ENCODE results near the gene UBN1.

The UBN1 gene

GRCh38 chr16:4860727-4861342 is 13.6 kb downstream of the UBN1 start:
- DNase-seq: no peak

GRCh38 chr16:4862639-4863038 is 15.4 kb downstream of the UBN1 start:
- DNase-seq: peak; percentile 11

GRCh38 chr16:4864728-4865127 is 17.4 kb downstream of the UBN1 start:
- no peak for DNase-seq

- no peak for DNase-seq
Measured at GRCh38 chr16:4865231-4865860, 18.1 kb downstream of the UBN1 start.

- no peak for DNase-seq
Measured at GRCh38 chr16:4866586-4866985, 19.3 kb downstream of the UBN1 start.

GRCh38 chr16:4868026-4868425 is 20.7 kb downstream of the UBN1 start:
- no peak for DNase-seq

GRCh38 chr16:4868535-4868934 is 21.3 kb downstream of the UBN1 start:
- DNase-seq: no peak

GRCh38 chr16:4869147-4869805 is 22.0 kb downstream of the UBN1 start:
- DNase-seq: no peak

GRCh38 chr16:4870138-4870671 is 22.9 kb downstream of the UBN1 start:
- DNase-seq: no peak

GRCh38 chr16:4871071-4871470 is 23.8 kb downstream of the UBN1 start:
- no peak for DNase-seq

- DNase-seq: no peak
Measured at GRCh38 chr16:4873091-4873490, 25.8 kb downstream of the UBN1 start.

- DNase-seq: no peak
Measured at GRCh38 chr16:4874666-4875065, 27.4 kb downstream of the UBN1 start.

- DNase-seq: no peak
Measured at GRCh38 chr16:4876646-4877379, 29.5 kb downstream of the UBN1 start.

GRCh38 chr16:4877380-4877685 is 30.1 kb downstream of the UBN1 start:
- DNase-seq: no peak

- no peak for DNase-seq
Measured at GRCh38 chr16:4879049-4879448, 31.8 kb downstream of the UBN1 start.

- no peak for DNase-seq
Measured at GRCh38 chr16:4880006-4880580, 32.8 kb downstream of the UBN1 start.

GRCh38 chr16:4882000-4882632 is 34.8 kb downstream of the UBN1 start:
- DNase-seq: no peak

GRCh38 chr16:4882633-4883285 is 35.5 kb downstream of the UBN1 start:
- DNase-seq: no peak

- no peak for DNase-seq
Measured at GRCh38 chr16:4883501-4883900, 36.2 kb downstream of the UBN1 start.

- no peak for DNase-seq
Measured at GRCh38 chr16:4884209-4884608, 36.9 kb downstream of the UBN1 start.

GRCh38 chr16:4884972-4885874 is 37.9 kb downstream of the UBN1 start:
- DNase-seq: no peak

Data from activated CD4-positive, alpha-beta T cell treated with anti-CD3 and anti-CD28 coated beads, Interleukin-2, Interleukin-6, amounts not matched to agents 100 ng/mL and 50 ng/mL, durations not matched to agents 16 hours and 8 hours (primary cell).